ENCODE results near the gene GPR87. TPM values are rescaled to one million over a fixed set of nuclear protein-coding genes. Genes with fewer than 3 reads are reported as not detected.

The GPR87 gene
- polyA plus RNA-seq, 1 donor from 2014 or later = not detected

GRCh38 chr3:151328298-151328995 lies 11.8 kb upstream of the GPR87 start:
- Mint-ChIP-seq H3K36me3 (no peaks in the 10 kb centered on the region), H3K4me1 (peaks cover 4 to 7% (median 6%) of the 10 kb centered on the region in 3 donors), H3K9me3 (no peaks in the 10 kb centered on the region), H3K27ac (peak overlapping the region in 1 of 3 donors; percentile 2), H3K4me3 (peak overlapping the region in 3 of 4 donors; percentile 18 to 89 (median 62)), H3K27me3 (no peaks in the 10 kb centered on the region)

GRCh38 chr3:151327571-151328198 lies 11.1 kb upstream of the GPR87 start:
- no peaks in the 10 kb centered on the region for H3K27me3 Mint-ChIP-seq
- H3K4me1 Mint-ChIP-seq = peaks cover 4 to 7% (median 6%) of the 10 kb centered on the region in 3 donors
- H3K9me3 Mint-ChIP-seq = no peaks in the 10 kb centered on the region
- H3K4me3 Mint-ChIP-seq = no peak overlapping the region
- H3K36me3 Mint-ChIP-seq = no peaks in the 10 kb centered on the region
- peak overlapping the region in 1 of 3 donors; percentile 2 for H3K27ac Mint-ChIP-seq

- no peak overlapping the region for H3K27ac Mint-ChIP-seq
- H3K4me1 Mint-ChIP-seq = no peaks in the 10 kb centered on the region
- H3K9me3 Mint-ChIP-seq = no peaks in the 10 kb centered on the region
- H3K4me3 Mint-ChIP-seq = no peak overlapping the region
- no peaks in the 10 kb centered on the region for H3K36me3 Mint-ChIP-seq
- peaks cover 1% of the 10 kb centered on the region for H3K27me3 Mint-ChIP-seq
Measured at GRCh38 chr3:151322511-151322910, 5.9 kb upstream of the GPR87 start.

GRCh38 chr3:151321526-151321925 lies 4.9 kb upstream of the GPR87 start:
- H3K27me3 Mint-ChIP-seq = peaks cover 1% of the 10 kb centered on the region
- no peaks in the 10 kb centered on the region for H3K9me3 Mint-ChIP-seq
- no peaks in the 10 kb centered on the region for H3K36me3 Mint-ChIP-seq
- no peaks in the 10 kb centered on the region for H3K4me1 Mint-ChIP-seq
- no peak overlapping the region for H3K4me3 Mint-ChIP-seq
- no peak overlapping the region for H3K27ac Mint-ChIP-seq

- no peak overlapping the region for H3K4me3 Mint-ChIP-seq
- H3K9me3 Mint-ChIP-seq = no peaks in the 10 kb centered on the region
- no peak overlapping the region for H3K27ac Mint-ChIP-seq
- H3K36me3 Mint-ChIP-seq = no peaks in the 10 kb centered on the region
- H3K4me1 Mint-ChIP-seq = no peaks in the 10 kb centered on the region
- peaks cover 4% of the 10 kb centered on the region for H3K27me3 Mint-ChIP-seq
Measured at GRCh38 chr3:151320131-151320530, 3.5 kb upstream of the GPR87 start.

GRCh38 chr3:151319628-151320027 lies 3.0 kb upstream of the GPR87 start:
- Mint-ChIP-seq H3K9me3 (peaks cover 0 to 2% (median 0%) of the 10 kb centered on the region in 3 donors), H3K27ac (no peak overlapping the region), H3K4me1 (no peaks in the 10 kb centered on the region), H3K4me3 (no peak overlapping the region), H3K36me3 (no peaks in the 10 kb centered on the region), H3K27me3 (peaks cover 4% of the 10 kb centered on the region)

GRCh38 chr3:151318991-151319390 lies 2.4 kb upstream of the GPR87 start:
- no peak overlapping the region for H3K27ac Mint-ChIP-seq
- no peaks in the 10 kb centered on the region for H3K36me3 Mint-ChIP-seq
- peaks cover 4% of the 10 kb centered on the region for H3K27me3 Mint-ChIP-seq
- H3K9me3 Mint-ChIP-seq = peaks cover 0 to 2% (median 0%) of the 10 kb centered on the region in 3 donors
- no peak overlapping the region for H3K4me3 Mint-ChIP-seq
- H3K4me1 Mint-ChIP-seq = no peaks in the 10 kb centered on the region

- H3K9me3 Mint-ChIP-seq = peaks cover 0 to 2% (median 0%) of the 10 kb centered on the region in 3 donors
- peaks cover 4% of the 10 kb centered on the region for H3K27me3 Mint-ChIP-seq
- no peak overlapping the region for H3K27ac Mint-ChIP-seq
- H3K4me3 Mint-ChIP-seq = no peak overlapping the region
- no peaks in the 10 kb centered on the region for H3K36me3 Mint-ChIP-seq
- no peaks in the 10 kb centered on the region for H3K4me1 Mint-ChIP-seq
Measured at GRCh38 chr3:151318313-151318712, 1.7 kb upstream of the GPR87 start.

- no peak overlapping the region for H3K4me3 Mint-ChIP-seq
- no peaks in the 10 kb centered on the region for H3K4me1 Mint-ChIP-seq
- no peaks in the 10 kb centered on the region for H3K36me3 Mint-ChIP-seq
- peaks cover 0 to 2% (median 0%) of the 10 kb centered on the region in 3 donors for H3K9me3 Mint-ChIP-seq
- no peak overlapping the region for H3K27ac Mint-ChIP-seq
- H3K27me3 Mint-ChIP-seq = peaks cover 2% of the 10 kb centered on the region
Measured at GRCh38 chr3:151315846-151316245, 774 bp downstream of the GPR87 start.

GRCh38 chr3:151315136-151315535 lies 1.5 kb downstream of the GPR87 start:
- no peak overlapping the region for H3K27ac Mint-ChIP-seq
- H3K27me3 Mint-ChIP-seq = peaks cover 2% of the 10 kb centered on the region
- peaks cover 0 to 2% (median 0%) of the 10 kb centered on the region in 3 donors for H3K9me3 Mint-ChIP-seq
- H3K4me3 Mint-ChIP-seq = no peak overlapping the region
- no peaks in the 10 kb centered on the region for H3K36me3 Mint-ChIP-seq
- H3K4me1 Mint-ChIP-seq = no peaks in the 10 kb centered on the region

- H3K36me3 Mint-ChIP-seq = no peaks in the 10 kb centered on the region
- no peaks in the 10 kb centered on the region for H3K4me1 Mint-ChIP-seq
- peaks cover 2% of the 10 kb centered on the region for H3K27me3 Mint-ChIP-seq
- H3K4me3 Mint-ChIP-seq = no peak overlapping the region
- peaks cover 0 to 2% (median 0%) of the 10 kb centered on the region in 3 donors for H3K9me3 Mint-ChIP-seq
- no peak overlapping the region for H3K27ac Mint-ChIP-seq
Measured at GRCh38 chr3:151314593-151314992, 2.0 kb downstream of the GPR87 start.

- H3K36me3 Mint-ChIP-seq = no peaks in the 10 kb centered on the region
- H3K27ac Mint-ChIP-seq = no peak overlapping the region
- H3K27me3 Mint-ChIP-seq = peaks cover 2% of the 10 kb centered on the region
- H3K4me1 Mint-ChIP-seq = no peaks in the 10 kb centered on the region
- H3K9me3 Mint-ChIP-seq = peaks cover 0 to 2% (median 0%) of the 10 kb centered on the region in 3 donors
- no peak overlapping the region for H3K4me3 Mint-ChIP-seq
Measured at GRCh38 chr3:151314137-151314536, 2.5 kb downstream of the GPR87 start.

GRCh38 chr3:151312972-151313371 lies 3.6 kb downstream of the GPR87 start:
- H3K36me3 Mint-ChIP-seq = no peaks in the 10 kb centered on the region
- no peak overlapping the region for H3K4me3 Mint-ChIP-seq
- peaks cover 0 to 2% (median 0%) of the 10 kb centered on the region in 3 donors for H3K9me3 Mint-ChIP-seq
- no peaks in the 10 kb centered on the region for H3K4me1 Mint-ChIP-seq
- H3K27me3 Mint-ChIP-seq = peaks cover 2% of the 10 kb centered on the region
- no peak overlapping the region for H3K27ac Mint-ChIP-seq

- no peaks in the 10 kb centered on the region for H3K4me1 Mint-ChIP-seq
- H3K9me3 Mint-ChIP-seq = no peaks in the 10 kb centered on the region
- peaks cover 2% of the 10 kb centered on the region for H3K27me3 Mint-ChIP-seq
- no peak overlapping the region for H3K27ac Mint-ChIP-seq
- no peaks in the 10 kb centered on the region for H3K36me3 Mint-ChIP-seq
- H3K4me3 Mint-ChIP-seq = no peak overlapping the region
Measured at GRCh38 chr3:151309566-151309965, 7.1 kb downstream of the GPR87 start.

GRCh38 chr3:151307583-151308488 lies 8.8 kb downstream of the GPR87 start:
- no peak overlapping the region for H3K4me3 Mint-ChIP-seq
- no peak overlapping the region for H3K27ac Mint-ChIP-seq

More at GRCh38 chr3:151307583-151308488, 8.8 kb downstream of the GPR87 start:
- Mint-ChIP-seq H3K9me3 (no peaks in the 10 kb centered on the region), H3K36me3 (no peaks in the 10 kb centered on the region), H3K4me1 (no peaks in the 10 kb centered on the region), H3K27me3 (peaks cover 8% of the 10 kb centered on the region)

Data from IgD-negative memory B cell (primary cell).